Measurements from ENCODE around the gene SP5.

DNA sequence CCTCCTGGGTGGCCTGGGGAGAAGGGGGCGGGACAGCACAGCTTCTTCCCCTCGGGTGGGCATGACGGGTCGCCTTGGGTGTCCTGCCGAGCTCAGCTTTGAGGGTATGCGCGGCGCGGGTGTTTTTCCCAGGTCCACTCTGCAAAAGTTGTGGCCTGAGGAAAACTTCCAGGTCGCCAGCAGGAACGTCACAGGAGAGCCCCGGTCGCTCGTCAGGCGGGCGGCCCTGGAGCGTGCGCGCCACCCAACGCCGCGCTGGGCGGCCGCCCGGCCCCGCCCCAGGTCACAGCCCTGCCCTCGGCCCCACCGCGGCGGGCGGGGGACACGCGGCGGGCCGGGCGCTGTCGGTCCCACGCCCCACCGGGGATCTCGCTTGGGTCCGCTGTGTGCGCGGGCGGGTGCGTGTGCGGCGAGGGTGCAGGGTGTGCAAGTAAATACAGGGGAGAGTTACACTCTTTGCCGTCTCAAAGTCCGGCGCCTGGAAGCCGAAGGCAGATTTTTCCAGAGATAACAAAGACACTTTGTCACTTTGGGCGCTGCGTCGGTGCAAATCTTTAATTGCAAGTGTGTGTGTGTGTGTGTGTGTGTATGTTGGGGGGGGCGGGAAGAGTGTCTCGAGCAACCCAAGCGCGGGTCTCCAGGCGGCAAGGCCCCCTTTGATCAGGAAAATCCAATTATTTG is 616 bp upstream of the SP5 start:
- no peak for TF ChIP-seq POLR2A (IDR thresholded peaks at IDR 0.05)
- TF ChIP-seq, protein P1, sequence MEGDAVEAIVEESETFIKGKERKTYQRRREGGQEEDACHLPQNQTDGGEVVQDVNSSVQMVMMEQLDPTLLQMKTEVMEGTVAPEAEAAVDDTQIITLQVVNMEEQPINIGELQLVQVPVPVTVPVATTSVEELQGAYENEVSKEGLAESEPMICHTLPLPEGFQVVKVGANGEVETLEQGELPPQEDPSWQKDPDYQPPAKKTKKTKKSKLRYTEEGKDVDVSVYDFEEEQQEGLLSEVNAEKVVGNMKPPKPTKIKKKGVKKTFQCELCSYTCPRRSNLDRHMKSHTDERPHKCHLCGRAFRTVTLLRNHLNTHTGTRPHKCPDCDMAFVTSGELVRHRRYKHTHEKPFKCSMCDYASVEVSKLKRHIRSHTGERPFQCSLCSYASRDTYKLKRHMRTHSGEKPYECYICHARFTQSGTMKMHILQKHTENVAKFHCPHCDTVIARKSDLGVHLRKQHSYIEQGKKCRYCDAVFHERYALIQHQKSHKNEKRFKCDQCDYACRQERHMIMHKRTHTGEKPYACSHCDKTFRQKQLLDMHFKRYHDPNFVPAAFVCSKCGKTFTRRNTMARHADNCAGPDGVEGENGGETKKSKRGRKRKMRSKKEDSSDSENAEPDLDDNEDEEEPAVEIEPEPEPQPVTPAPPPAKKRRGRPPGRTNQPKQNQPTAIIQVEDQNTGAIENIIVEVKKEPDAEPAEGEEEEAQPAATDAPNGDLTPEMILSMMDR (IDR thresholded peaks at IDR 0.05 in 4 of 5, conservative IDR thresholded peaks at IDR 0.05 in 1 of 5) = no peak

Data from gastrocnemius medialis (tissue), 4 donors.